ENCODE results near the gene ANKRD62.

The ANKRD62 gene

DNA sequence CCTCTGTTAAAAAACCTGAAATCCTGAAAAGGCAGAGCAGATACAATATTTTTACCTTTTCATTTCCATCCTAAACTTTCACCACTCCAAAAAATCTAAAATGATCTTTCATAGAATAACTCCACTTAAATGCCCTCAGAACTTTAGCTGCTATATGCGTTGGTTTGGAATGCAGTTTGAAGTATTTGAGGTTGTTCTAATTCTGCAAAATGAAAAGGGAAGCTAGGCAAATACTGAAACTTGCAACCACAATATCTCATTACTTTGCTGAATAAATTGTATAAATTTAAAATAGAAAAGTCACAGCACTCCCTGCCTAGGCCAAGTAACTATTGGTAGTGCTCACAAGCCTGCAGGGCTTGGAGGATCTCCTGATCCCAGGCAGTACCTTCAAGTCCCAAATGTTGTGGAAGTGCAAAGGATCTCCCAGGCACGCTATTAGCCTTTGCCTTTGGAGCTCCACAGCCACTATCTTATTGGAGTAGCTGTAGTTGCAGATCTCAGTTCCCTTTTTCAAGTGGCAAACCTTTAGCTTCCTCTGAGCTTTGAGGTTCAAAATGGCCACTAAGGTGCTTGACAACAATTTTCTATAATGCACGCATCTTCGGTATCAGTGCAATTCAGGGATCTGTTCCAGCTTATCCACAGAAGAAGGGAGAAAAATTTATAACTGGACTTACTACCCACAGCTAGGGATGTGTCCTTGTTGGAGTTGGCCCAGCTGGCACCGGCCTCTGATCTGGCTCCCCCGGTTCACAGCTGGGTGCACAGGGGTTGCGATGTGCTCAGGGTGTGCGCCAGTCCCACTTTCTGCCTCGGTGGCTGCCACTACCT, 43.4 kb upstream of the ANKRD62 start:
- TF ChIP-seq, protein P1, sequence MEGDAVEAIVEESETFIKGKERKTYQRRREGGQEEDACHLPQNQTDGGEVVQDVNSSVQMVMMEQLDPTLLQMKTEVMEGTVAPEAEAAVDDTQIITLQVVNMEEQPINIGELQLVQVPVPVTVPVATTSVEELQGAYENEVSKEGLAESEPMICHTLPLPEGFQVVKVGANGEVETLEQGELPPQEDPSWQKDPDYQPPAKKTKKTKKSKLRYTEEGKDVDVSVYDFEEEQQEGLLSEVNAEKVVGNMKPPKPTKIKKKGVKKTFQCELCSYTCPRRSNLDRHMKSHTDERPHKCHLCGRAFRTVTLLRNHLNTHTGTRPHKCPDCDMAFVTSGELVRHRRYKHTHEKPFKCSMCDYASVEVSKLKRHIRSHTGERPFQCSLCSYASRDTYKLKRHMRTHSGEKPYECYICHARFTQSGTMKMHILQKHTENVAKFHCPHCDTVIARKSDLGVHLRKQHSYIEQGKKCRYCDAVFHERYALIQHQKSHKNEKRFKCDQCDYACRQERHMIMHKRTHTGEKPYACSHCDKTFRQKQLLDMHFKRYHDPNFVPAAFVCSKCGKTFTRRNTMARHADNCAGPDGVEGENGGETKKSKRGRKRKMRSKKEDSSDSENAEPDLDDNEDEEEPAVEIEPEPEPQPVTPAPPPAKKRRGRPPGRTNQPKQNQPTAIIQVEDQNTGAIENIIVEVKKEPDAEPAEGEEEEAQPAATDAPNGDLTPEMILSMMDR (IDR thresholded peaks at IDR 0.05; ENCODE audit: borderline replicate concordance, extremely low read depth, low read length, poor library complexity, severe bottlenecking): no peak
- no peak for TF ChIP-seq EZH2 (IDR thresholded peaks at IDR 0.05; ENCODE audit: borderline replicate concordance, low read depth, low read length, severe bottlenecking)
- H3K79me2 ChIP-seq (ENCODE audit: insufficient read depth, low read length): no peaks in the 10 kb centered on the region
- no peak overlapping the region for H3K27ac ChIP-seq (ENCODE audit: low read length)
- peaks cover 28% of the 10 kb centered on the region for H3K27me3 ChIP-seq (ENCODE audit: insufficient read depth, low read length, poor library complexity)
- H3K36me3 ChIP-seq (ENCODE audit: insufficient read depth, low read length): no peaks in the 10 kb centered on the region
- H4K20me1 ChIP-seq (ENCODE audit: insufficient read depth, low read length): no peaks in the 10 kb centered on the region
- no peak overlapping the region for H3K4me3 ChIP-seq (ENCODE audit: low read depth in 1 of 2, low read length in 2 of 2)
- H3K9ac ChIP-seq (ENCODE audit: low read depth, low read length): no peak overlapping the region
- no peaks in the 10 kb centered on the region for H3K9me3 ChIP-seq (ENCODE audit: insufficient read depth, low read length, severe bottlenecking)
- ATAC-seq (ENCODE audit: insufficient read depth, low read depth): no peak
- no peak for DNase-seq
- no peak overlapping the region for H3K4me2 ChIP-seq (ENCODE audit: insufficient read depth, low read length)
- no peak overlapping the region for H2AFZ ChIP-seq (ENCODE audit: low read depth, low read length)
- H3K4me1 ChIP-seq (ENCODE audit: insufficient read depth, low read length): no peaks in the 10 kb centered on the region

DNA sequence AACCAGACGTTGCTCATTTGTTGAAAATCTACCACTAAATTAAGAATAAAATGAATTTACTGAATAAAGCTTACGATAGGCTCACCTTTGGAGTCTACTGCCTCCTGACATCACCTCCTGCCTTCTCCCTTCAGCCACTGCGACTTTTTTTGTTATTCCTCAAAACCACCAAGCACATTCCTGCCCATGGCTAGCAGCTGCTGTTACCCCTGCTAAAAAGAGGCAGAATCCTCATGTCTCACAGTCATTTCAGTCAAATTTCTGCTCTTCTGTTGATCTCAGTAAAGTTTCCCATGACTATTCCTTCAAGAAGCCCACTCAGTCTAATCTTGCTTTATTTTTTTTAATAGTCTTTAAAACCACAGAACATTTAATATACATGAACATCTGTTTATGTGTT, 40.8 kb upstream of the ANKRD62 start:
- Histone ChIP-seq H2AFZ (ENCODE audit: low read depth, low read length) (no peak overlapping the region), H3K9ac (ENCODE audit: low read depth, low read length) (no peak overlapping the region), H4K20me1 (ENCODE audit: insufficient read depth, low read length) (no peaks in the 10 kb centered on the region), H3K4me3 (ENCODE audit: low read depth in 1 of 2, low read length in 2 of 2) (no peak overlapping the region), H3K9me3 (ENCODE audit: insufficient read depth, low read length, severe bottlenecking) (no peaks in the 10 kb centered on the region), H3K27me3 (ENCODE audit: insufficient read depth, low read length, poor library complexity) (peaks cover 29% of the 10 kb centered on the region), H3K36me3 (ENCODE audit: insufficient read depth, low read length) (no peaks in the 10 kb centered on the region), H3K79me2 (ENCODE audit: insufficient read depth, low read length) (no peaks in the 10 kb centered on the region), H3K4me2 (ENCODE audit: insufficient read depth, low read length) (no peak overlapping the region), H3K4me1 (ENCODE audit: insufficient read depth, low read length) (no peaks in the 10 kb centered on the region), H3K27ac (ENCODE audit: low read length) (no peak overlapping the region)
- no peak for DNase-seq
- TF ChIP-seq, protein P1 (IDR thresholded peaks at IDR 0.05; ENCODE audit: borderline replicate concordance, extremely low read depth, low read length, poor library complexity, severe bottlenecking): no peak
- TF ChIP-seq EZH2 (IDR thresholded peaks at IDR 0.05; ENCODE audit: borderline replicate concordance, low read depth, low read length, severe bottlenecking): no peak
- ATAC-seq (ENCODE audit: insufficient read depth, low read depth): no peak

DNA sequence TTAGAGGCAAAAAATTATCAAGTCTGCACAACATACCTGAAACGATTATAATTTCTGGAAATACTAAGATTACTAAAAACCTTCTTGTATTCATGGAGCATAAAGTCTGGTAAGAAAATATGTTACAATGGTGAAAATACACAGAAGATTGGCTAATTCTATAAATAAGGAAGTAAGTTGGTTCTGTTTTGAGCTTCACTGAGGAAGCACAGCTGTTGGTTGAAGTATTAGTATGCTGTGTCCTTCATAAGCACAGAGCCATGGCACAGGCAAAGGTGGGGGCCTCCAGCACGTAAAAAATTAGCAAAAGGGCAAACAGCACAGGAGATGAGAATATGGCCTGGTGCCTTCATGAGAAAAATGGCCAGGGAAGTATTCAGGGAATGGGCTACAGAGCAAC, 40.4 kb upstream of the ANKRD62 start:
- no peak for TF ChIP-seq EZH2 (IDR thresholded peaks at IDR 0.05; ENCODE audit: borderline replicate concordance, low read depth, low read length, severe bottlenecking)
- TF ChIP-seq, protein P1 (IDR thresholded peaks at IDR 0.05; ENCODE audit: borderline replicate concordance, extremely low read depth, low read length, poor library complexity, severe bottlenecking): no peak
- no peaks in the 10 kb centered on the region for H3K4me1 ChIP-seq (ENCODE audit: insufficient read depth, low read length)
- ATAC-seq (ENCODE audit: insufficient read depth, low read depth): no peak
- no peak for DNase-seq
- H3K4me2 ChIP-seq (ENCODE audit: insufficient read depth, low read length): no peak overlapping the region
- H3K9ac ChIP-seq (ENCODE audit: low read depth, low read length): no peak overlapping the region
- H3K79me2 ChIP-seq (ENCODE audit: insufficient read depth, low read length): no peaks in the 10 kb centered on the region
- no peaks in the 10 kb centered on the region for H3K9me3 ChIP-seq (ENCODE audit: insufficient read depth, low read length, severe bottlenecking)
- H4K20me1 ChIP-seq (ENCODE audit: insufficient read depth, low read length): no peaks in the 10 kb centered on the region
- no peak overlapping the region for H3K27ac ChIP-seq (ENCODE audit: low read length)
- H3K4me3 ChIP-seq (ENCODE audit: low read depth in 1 of 2, low read length in 2 of 2): no peak overlapping the region
- no peaks in the 10 kb centered on the region for H3K36me3 ChIP-seq (ENCODE audit: insufficient read depth, low read length)
- peaks cover 29% of the 10 kb centered on the region for H3K27me3 ChIP-seq (ENCODE audit: insufficient read depth, low read length, poor library complexity)
- H2AFZ ChIP-seq (ENCODE audit: low read depth, low read length): no peak overlapping the region

Measured in DND-41 (cell line).